Hepatocyte (in vitro differentiated cells): Measurements from ENCODE around the gene PRM3. TPM values are rescaled to one million over a fixed set of nuclear protein-coding genes. Genes with fewer than 3 reads are reported as not detected.

ENCODE experiments used
- DNase-seq: peaks from one replicate; pipeline ENCODE4 v3.0.0-alpha.2; 2016; ENCODE audit warnings: low spot score
- H2AFZ ChIP-seq: fragments of 200-600 bp; sonication (generic); 2 replicates; pipeline ENCODE4 v1.6.0; 2016; ENCODE audit warnings: antibody characterized with exemption, mild to moderate bottlenecking
- H3K27ac ChIP-seq: fragments of 200-600 bp; sonication (generic); 2 replicates; pipeline ENCODE4 v1.5.1; 2016; ENCODE audit warnings: mild to moderate bottlenecking
- H3K27me3 ChIP-seq: fragments of 200-600 bp; sonication (generic); 2 replicates; pipeline ENCODE4 v1.6.1; 2016
- H3K36me3 ChIP-seq: fragments of 200-600 bp; sonication (generic); replicated peaks from 2 replicates; pipeline ENCODE4 v1.5.1; 2016; ENCODE audit warnings: low read depth; ENCODE audit not compliant: insufficient read depth
- H3K4me1 ChIP-seq: fragments of 200-600 bp; sonication (generic); 2 replicates; pipeline ENCODE4 v1.5.1; 2016; ENCODE audit warnings: mild to moderate bottlenecking, moderate library complexity; ENCODE audit not compliant: insufficient read depth
- H3K4me2 ChIP-seq: fragments of 200-600 bp; sonication (generic); 2 replicates; pipeline ENCODE4 v1.6.0; 2016
- H3K4me3 ChIP-seq: fragments of 200-600 bp; sonication (generic); 2 replicates; pipeline ENCODE4 v1.5.1; 2016; ENCODE audit warnings: mild to moderate bottlenecking
- H3K79me2 ChIP-seq: fragments of 200-600 bp; sonication (generic); 2 replicates; pipeline ENCODE4 v1.6.0; 2017; ENCODE audit warnings: mild to moderate bottlenecking
- H3K9me2 ChIP-seq: fragments of 200-600 bp; sonication (generic); replicated peaks from 2 replicates; pipeline ENCODE4 v1.6.0; 2017; ENCODE audit warnings: mild to moderate bottlenecking; ENCODE audit not compliant: insufficient read depth
- H3K9me3 ChIP-seq: fragments of 200-600 bp; sonication (generic); 2 replicates; pipeline ENCODE4 v1.5.1; 2016; ENCODE audit warnings: low read depth, mild to moderate bottlenecking
- H4K20me1 ChIP-seq: fragments of 200-600 bp; sonication (generic); 2 replicates; pipeline ENCODE4 v1.6.0; 2016; ENCODE audit warnings: mild to moderate bottlenecking; ENCODE audit not compliant: insufficient read depth, poor library complexity, severe bottlenecking
- CTCF ChIP-seq: fragments of 200-600 bp; sonication (generic); IDR thresholded peaks from 2 replicates; pipeline ENCODE4 v1.5.1; 2016; ENCODE audit warnings: antibody characterized with exemption, mild to moderate bottlenecking; ENCODE audit not compliant: poor library complexity
- EZH2 ChIP-seq: fragments of 200-600 bp; sonication (generic); IDR thresholded peaks from 2 replicates; pipeline ENCODE4 v1.6.1; 2016; ENCODE audit warnings: antibody characterized with exemption, mild to moderate bottlenecking, borderline replicate concordance
- EZH2phosphoT487 ChIP-seq: fragments of 200-600 bp; sonication (generic); IDR thresholded peaks from one replicate; pipeline ENCODE4 v1.6.1; 2018; ENCODE audit warnings: antibody characterized with exemption, mild to moderate bottlenecking, low read depth, moderate library complexity; ENCODE audit not compliant: unreplicated experiment, severe bottlenecking
- WGBS: methylation state at CpG from one replicate; pipeline ENCODE4 v1.1.6; 2016; ENCODE audit warnings: low lambda C conversion rate; ENCODE audit errors: missing lambda C conversion rate; 5-methylcytosine and 5-hydroxymethylcytosine counted together
- polyA plus RNA-seq: library from polyadenylated mRNA; unstranded; fragments of >200 nt; fragmentation: Nextera tagmentation; extraction: Ambion mirVana; gene quantifications from 2 replicates; pipeline ENCODE4 v1.2.1, GENCODE V29; 2016
- total RNA-seq: library from RNA; depleted of rRNA; stranded (reverse); fragments of >200 nt; gene quantifications from 2 replicates; pipeline ENCODE4 v1.2.3, GENCODE V29; 2014

PRM3 gene
- total and polyA plus RNA-seq, 2 experiments from 2014 or later = not detected

DNA sequence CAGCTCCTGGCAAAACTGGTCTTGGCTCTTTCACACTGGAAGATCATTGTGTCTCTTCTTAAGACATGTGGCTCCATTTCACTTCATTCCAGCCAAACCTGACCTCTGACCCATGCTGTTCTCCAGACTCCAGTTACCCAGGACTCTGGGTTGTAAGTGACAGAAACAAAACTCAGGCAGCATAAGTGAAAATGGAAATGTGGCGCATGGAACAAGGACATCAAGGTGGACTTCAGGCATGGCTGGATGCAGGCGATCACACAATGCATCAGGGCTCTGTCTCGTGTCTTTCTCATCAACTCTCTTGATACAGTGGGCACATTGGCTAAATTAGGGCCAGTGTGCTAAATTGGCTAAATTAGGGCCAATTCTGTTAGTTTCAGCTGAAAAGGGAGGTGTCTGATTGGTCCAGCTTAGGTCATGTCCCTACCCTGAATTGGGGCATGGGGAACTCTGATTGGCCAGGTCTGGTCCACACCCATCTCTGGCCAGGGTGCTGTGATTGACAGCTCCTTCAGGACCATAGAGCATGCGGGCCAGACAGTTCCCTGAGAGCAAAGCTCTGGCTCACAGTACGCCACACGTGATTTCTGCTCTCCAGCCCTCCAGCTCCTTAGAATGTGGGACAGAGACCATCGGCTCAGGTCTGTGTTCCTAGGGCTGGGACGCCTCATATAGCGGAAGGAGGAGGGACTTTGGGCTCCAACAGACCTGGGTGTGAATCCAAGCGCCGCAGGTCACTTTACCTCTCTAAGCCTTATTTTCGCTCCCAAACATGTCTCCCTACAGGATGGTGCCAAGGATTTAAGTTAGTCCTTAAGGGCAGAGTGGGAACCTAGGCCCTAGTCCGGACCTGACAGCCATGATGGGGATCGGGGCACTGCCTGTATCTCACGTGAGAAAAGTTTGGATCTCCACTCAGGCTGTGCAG lies 34.9 kb downstream of the PRM3 start:
- Histone ChIP-seq H3K27me3 (no peaks in the 10 kb centered on the region), H2AFZ (no peak overlapping the region), H3K9me2 (no peaks in the 10 kb centered on the region), H3K4me2 (no peak overlapping the region), H4K20me1 (no peaks in the 10 kb centered on the region), H3K27ac (no peak overlapping the region), H3K9me3 (no peaks in the 10 kb centered on the region), H3K36me3 (no peaks in the 10 kb centered on the region), H3K79me2 (no peaks in the 10 kb centered on the region), H3K4me3 (no peak overlapping the region), H3K4me1 (no peaks in the 10 kb centered on the region)
- TF ChIP-seq CTCF (no peak), EZH2phosphoT487 (no peak), EZH2 (no peak)
- 96% methylated on average over 15 of the region's 15 CpGs for WGBS
- DNase-seq = no peak

DNA sequence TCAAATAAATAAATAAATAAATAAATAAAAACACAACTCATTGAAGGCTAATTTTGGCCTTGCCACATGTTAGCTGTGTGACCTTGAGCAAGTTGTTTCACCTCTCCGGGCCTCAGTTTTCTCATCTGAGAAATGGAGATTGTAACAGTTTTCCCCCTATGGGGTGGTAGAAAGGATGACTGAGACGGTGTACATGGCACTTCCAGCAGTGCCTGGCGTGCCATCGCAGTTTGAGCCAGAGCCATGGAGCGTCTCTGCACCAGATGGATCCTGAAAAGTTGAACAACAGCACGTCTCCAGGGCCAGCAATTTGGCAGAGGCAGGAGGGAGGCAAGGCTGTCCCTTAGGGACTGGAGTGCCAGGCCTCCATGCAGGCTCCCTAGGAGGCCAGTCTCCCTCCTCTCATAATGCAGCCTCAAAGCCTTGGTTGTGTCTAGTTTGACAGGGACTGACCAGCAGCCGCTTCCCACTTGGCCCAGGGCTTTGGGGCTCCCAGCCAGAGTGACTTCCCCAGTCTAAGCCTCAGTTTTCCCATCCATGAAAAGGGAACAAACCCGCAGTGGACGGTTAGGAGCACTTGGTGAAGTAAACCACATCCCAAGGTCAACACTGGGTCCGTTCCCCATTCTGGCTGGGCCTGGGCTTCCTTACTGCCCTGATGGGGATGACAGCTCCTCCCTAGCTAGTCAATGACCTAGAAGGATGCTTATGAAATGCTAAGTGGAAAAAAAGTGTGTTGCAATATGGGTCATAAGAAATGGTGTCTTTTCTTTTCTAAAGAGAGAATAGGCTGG lies 36.8 kb downstream of the PRM3 start:
- DNase-seq = no peak
- Histone ChIP-seq H4K20me1 (no peaks in the 10 kb centered on the region), H3K9me3 (no peaks in the 10 kb centered on the region), H3K36me3 (no peaks in the 10 kb centered on the region), H3K4me1 (no peaks in the 10 kb centered on the region), H3K9me2 (no peaks in the 10 kb centered on the region), H3K79me2 (no peaks in the 10 kb centered on the region), H3K27ac (no peak overlapping the region), H3K4me3 (no peak overlapping the region), H2AFZ (no peak overlapping the region), H3K4me2 (no peak overlapping the region), H3K27me3 (no peaks in the 10 kb centered on the region)
- TF ChIP-seq CTCF = no peak
- TF ChIP-seq EZH2 = no peak
- no peak for TF ChIP-seq EZH2phosphoT487
- WGBS = 86% methylated on average over 10 of the region's 10 CpGs

DNA sequence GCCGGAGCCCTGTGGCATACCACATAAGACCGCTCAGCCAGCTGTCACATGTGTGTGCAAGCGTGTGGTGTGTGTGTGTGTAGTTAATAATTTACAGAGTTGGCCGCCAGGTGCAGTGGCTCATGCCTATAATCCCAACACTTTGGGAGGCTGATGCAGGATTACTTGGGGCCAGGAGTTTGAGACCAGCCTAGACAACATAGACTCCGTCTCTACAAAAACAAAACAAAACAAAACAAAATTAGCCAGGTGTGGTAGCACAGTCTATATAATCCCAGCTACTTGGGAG lies 37.8 kb downstream of the PRM3 start:
- H3K27ac ChIP-seq = no peak overlapping the region
- 96% methylated on average over 5 of the region's 5 CpGs for WGBS
- TF ChIP-seq EZH2phosphoT487 = no peak
- TF ChIP-seq CTCF = no peak
- no peak for TF ChIP-seq EZH2
- H3K4me3 ChIP-seq = no peak overlapping the region
- H3K4me2 ChIP-seq = no peak overlapping the region
- no peaks in the 10 kb centered on the region for H3K27me3 ChIP-seq
- H2AFZ ChIP-seq = no peak overlapping the region
- no peaks in the 10 kb centered on the region for H3K9me2 ChIP-seq
- H3K79me2 ChIP-seq = no peaks in the 10 kb centered on the region
- no peaks in the 10 kb centered on the region for H4K20me1 ChIP-seq
- DNase-seq = no peak
- H3K4me1 ChIP-seq = no peaks in the 10 kb centered on the region
- no peaks in the 10 kb centered on the region for H3K36me3 ChIP-seq
- no peaks in the 10 kb centered on the region for H3K9me3 ChIP-seq
